Measurements from ENCODE around the gene UBE2Q1. TPM values are rescaled to one million over a fixed set of nuclear protein-coding genes. Genes with fewer than 3 reads are reported as not detected.

The UBE2Q1 gene
- total and polyA plus RNA-seq, 4 donors, result 8.2 to 22.0 (median 14.2) TPM

GRCh38 chr1:154547105-154547732 lies 11.2 kb downstream of the UBE2Q1 start:
- Histone ChIP-seq H3K36me3 (ENCODE audit: control insufficient read depth in 4 of 4, insufficient read depth in 3 of 4, low read depth in 1 of 4, low read length in 3 of 4) (peaks cover 12 to 33% (median 22%) of the 10 kb centered on the region in 4 donors), H3K9ac (ENCODE audit: low read depth in 1 of 2, low read length in 2 of 2) (peak overlapping the region in 1 of 2 donors; percentile 21), H3K9me3 (ENCODE audit: control insufficient read depth in 4 of 4, low read length in 3 of 4) (no peaks in the 10 kb centered on the region), H3K4me3 (ENCODE audit: low read depth in 1 of 3, low read length in 3 of 3) (no peak overlapping the region), H3K4me1 (ENCODE audit: control insufficient read depth in 4 of 4, insufficient read depth in 4 of 4, low read length in 3 of 4) (peaks cover 12 to 45% (median 37%) of the 10 kb centered on the region in 4 donors), H3K27me3 (ENCODE audit: control insufficient read depth in 4 of 4, insufficient read depth in 4 of 4, low read length in 3 of 4) (no peaks in the 10 kb centered on the region), H3K27ac (ENCODE audit: low read depth in 1 of 2, low read length in 2 of 2) (peak overlapping the region; percentile 74 to 82)
- no peak for DNase-seq (ENCODE audit: low spot score)
- TF ChIP-seq GABPA (IDR thresholded peaks at IDR 0.05 in 1 of 2, conservative IDR thresholded peaks at IDR 0.05 in 1 of 2) (no peak), NR2F2 (IDR thresholded peaks at IDR 0.05) (no peak), CTCF (IDR thresholded peaks at IDR 0.05; ENCODE audit: low read depth, low read length, missing input control) (no peak), ZBTB33 (IDR thresholded peaks at IDR 0.05) (no peak), JUND (IDR thresholded peaks at IDR 0.05) (no peak), HNF4G (IDR thresholded peaks at IDR 0.05) (no peak), HNF4A (conservative IDR thresholded peaks at IDR 0.05) (no peak), FOXA1 (IDR thresholded peaks at IDR 0.05) (no peak), ATF3 (IDR thresholded peaks at IDR 0.05) (no peak)
- WGBS, result 43% methylated on average over 11 of the region's 11 CpGs

- H3K27ac ChIP-seq (ENCODE audit: low read depth in 1 of 2, low read length in 2 of 2), result peak overlapping the region; percentile 74 to 82
- 75% methylated on average over 13 of the region's 13 CpGs for WGBS
- peak overlapping the region in 1 of 2 donors; percentile 21 for H3K9ac ChIP-seq (ENCODE audit: low read depth in 1 of 2, low read length in 2 of 2)
Measured at GRCh38 chr1:154546264-154547063, 12.0 kb downstream of the UBE2Q1 start.

More at GRCh38 chr1:154546264-154547063, 12.0 kb downstream of the UBE2Q1 start:
- Histone ChIP-seq H3K9me3 (ENCODE audit: control insufficient read depth in 4 of 4, low read length in 3 of 4) (no peaks in the 10 kb centered on the region), H3K4me1 (ENCODE audit: control insufficient read depth in 4 of 4, insufficient read depth in 4 of 4, low read length in 3 of 4) (peaks cover 12 to 41% (median 37%) of the 10 kb centered on the region in 4 donors), H3K27me3 (ENCODE audit: control insufficient read depth in 4 of 4, insufficient read depth in 4 of 4, low read length in 3 of 4) (no peaks in the 10 kb centered on the region), H3K36me3 (ENCODE audit: control insufficient read depth in 4 of 4, insufficient read depth in 3 of 4, low read depth in 1 of 4, low read length in 3 of 4) (peaks cover 7 to 25% (median 15%) of the 10 kb centered on the region in 4 donors), H3K4me3 (ENCODE audit: low read depth in 1 of 3, low read length in 3 of 3) (no peak overlapping the region)
- TF ChIP-seq CTCF (IDR thresholded peaks at IDR 0.05; ENCODE audit: low read depth, low read length, missing input control) (peak; percentile 80), GABPA (IDR thresholded peaks at IDR 0.05 in 1 of 2, conservative IDR thresholded peaks at IDR 0.05 in 1 of 2) (no peak), NR2F2 (IDR thresholded peaks at IDR 0.05) (no peak), FOXA2 (IDR thresholded peaks at IDR 0.05) (no peak), REST (IDR thresholded peaks at IDR 0.05) (no peak), RAD21 (IDR thresholded peaks at IDR 0.05) (peak; percentile 85 to 90), SP1 (IDR thresholded peaks at IDR 0.05) (peak; percentile 14), JUND (IDR thresholded peaks at IDR 0.05) (no peak), RXRA (IDR thresholded peaks at IDR 0.05) (peak in 1 of 2 donors; percentile 15), HNF4A (conservative IDR thresholded peaks at IDR 0.05) (peak; percentile 33 to 50)
- peak; percentile 54 for DNase-seq (ENCODE audit: low spot score)
